H1 (cell line): ENCODE data around the gene DLAT. TPM values are rescaled to one million over a fixed set of nuclear protein-coding genes. Genes with fewer than 3 reads are reported as not detected.

Experiments
- CTCF ChIA-PET: fragments of 300-600 bp; sonication (Branson Sonifier 250); formaldehyde crosslinking; loops from one replicate; lab custom pipeline; 2021; ENCODE audit not compliant: partially characterized antibody; lab: Charles Lee
- POLR2A ChIA-PET: fragments of 300-600 bp; sonication (Branson Sonifier 250); formaldehyde crosslinking; loops from one replicate; lab custom pipeline; 2021; ENCODE audit warnings: inconsistent platforms; ENCODE audit not compliant: partially characterized antibody; lab: Charles Lee
- DNase-seq, 2 experiments: peaks; one replicate each; pipeline versions ENCODE4 v3.0.0 to v3.0.0-alpha.2; 2010 to 2022; ENCODE audit warnings: low spot score in 2 of 2, low read depth in 1 of 2, mixed read lengths in 1 of 2
- FAIRE-seq: peaks from 2 replicates; lab custom pipeline; 2011; peaks lifted over from hg19 to GRCh38; lab: Jason Lieb, UNC
- H2AFZ ChIP-seq: 2 replicates; pipeline ENCODE4 v1.8.1; 2012; ENCODE audit warnings: low read length, inconsistent platforms
- H2AK5ac ChIP-seq: 2 replicates; pipeline ENCODE4 v1.6.1; 2013; ENCODE audit warnings: low read depth, low read length
- H2BK120ac ChIP-seq: replicated peaks from 2 replicates; pipeline ENCODE3; 2013; ENCODE audit warnings: low read depth, low read length, inconsistent platforms
- H2BK12ac ChIP-seq: 2 replicates; pipeline ENCODE4 v1.6.1; 2013; ENCODE audit warnings: low read depth, low read length
- H2BK15ac ChIP-seq: 2 replicates; pipeline ENCODE4 v1.6.1; 2013; ENCODE audit warnings: low read length
- H2BK20ac ChIP-seq: 2 replicates; pipeline ENCODE4 v1.6.1; 2013; ENCODE audit warnings: low read length
- H2BK5ac ChIP-seq: 2 replicates; pipeline ENCODE4 v1.6.1; 2013; ENCODE audit warnings: low read depth, low read length
- H3K14ac ChIP-seq: 2 replicates; pipeline ENCODE4 v1.6.1; 2013; ENCODE audit warnings: inconsistent platforms; ENCODE audit not compliant: insufficient read length
- H3K18ac ChIP-seq: 2 replicates; pipeline ENCODE4 v1.6.1; 2013; ENCODE audit warnings: low read length; ENCODE audit errors: extremely low read depth
- H3K23ac ChIP-seq: 2 replicates; pipeline ENCODE4 v1.6.1; 2013; ENCODE audit warnings: inconsistent platforms; ENCODE audit not compliant: insufficient read length
- H3K23me2 ChIP-seq: 2 replicates; pipeline ENCODE4 v1.6.1; 2013; ENCODE audit warnings: low read depth, low read length
- H3K27ac ChIP-seq: 2 replicates; pipeline ENCODE4 v1.6.1; 2011; ENCODE audit warnings: low read depth, low read length, inconsistent platforms
- H3K27me3 ChIP-seq, 4 experiments: replicated peaks in 1 of 4; 1 replicate in 1 of 4; 2 replicates in 3 of 4; pipeline versions ENCODE4 v1.6.1 to v1.8.1; 2011 to 2013; ENCODE audit warnings: low read length in 3 of 4, mild to moderate bottlenecking in 3 of 4, inconsistent platforms in 2 of 4, mixed read lengths in 2 of 4, moderate library complexity in 1 of 4; ENCODE audit not compliant: control insufficient read depth in 3 of 4, insufficient read depth in 3 of 4; ENCODE audit errors: extremely low read depth in 1 of 4
- H3K36me3 ChIP-seq, 4 experiments: 2 replicates each; pipeline versions ENCODE4 v1.6.1 to v1.8.1; 2011 to 2013; ENCODE audit warnings: mild to moderate bottlenecking in 4 of 4, low read length in 3 of 4, moderate library complexity in 2 of 4, control low read depth in 1 of 4, inconsistent platforms in 1 of 4; ENCODE audit not compliant: insufficient read depth in 4 of 4, control insufficient read depth in 2 of 4
- H3K4ac ChIP-seq: replicated peaks from 2 replicates; pipeline ENCODE3; 2013; ENCODE audit warnings: low read length, low read depth, mixed read lengths, inconsistent platforms; ENCODE audit not compliant: insufficient read length
- H3K4me1 ChIP-seq, 4 experiments: replicated peaks in 1 of 4; 1 replicate in 1 of 4; 2 replicates in 3 of 4; pipeline versions ENCODE4 v1.6.1 to v1.8.1; 2011 to 2013; ENCODE audit warnings: low read length in 3 of 4, inconsistent platforms in 2 of 4, mixed read lengths in 1 of 4; ENCODE audit not compliant: insufficient read depth in 4 of 4, control insufficient read depth in 3 of 4
- H3K4me2 ChIP-seq, 2 experiments: 2 replicates each; pipeline versions ENCODE4 v1.6.1 to v1.8.1; 2011 to 2013; ENCODE audit warnings: low read depth in 2 of 2, low read length in 2 of 2, control low read depth in 1 of 2, inconsistent platforms in 1 of 2, mild to moderate bottlenecking in 1 of 2; ENCODE audit not compliant: insufficient read depth in 1 of 2
- H3K4me3 ChIP-seq, 4 experiments: fragments of 200-600, 300-600 bp in 1 of 4; sonication (generic), shearing (Covaris generic), sonication (Bioruptor Twin) in 1 of 4; 2 replicates each; pipeline versions ENCODE4 v1.5.1 to v1.8.1; 2011 to 2016; ENCODE audit warnings: low read length in 4 of 4, low read depth in 3 of 4, control low read depth in 2 of 4, inconsistent platforms in 2 of 4, mild to moderate bottlenecking in 2 of 4, mixed read lengths in 1 of 4, moderate library complexity in 1 of 4; ENCODE audit not compliant: insufficient read depth in 2 of 4; ENCODE audit errors: extremely low read depth in 1 of 4
- H3K56ac ChIP-seq: replicated peaks from 2 replicates; pipeline ENCODE3; 2013; ENCODE audit warnings: low read depth, mild to moderate bottlenecking, mixed read lengths, low read length, inconsistent platforms; ENCODE audit not compliant: insufficient read length
- H3K79me1 ChIP-seq: 2 replicates; pipeline ENCODE4 v1.6.1; 2013; ENCODE audit warnings: low read depth, low read length, control low read depth
- H3K79me2 ChIP-seq, 2 experiments: 2 replicates each; pipeline versions ENCODE4 v1.6.1 to v1.8.1; 2012 to 2013; ENCODE audit warnings: low read length in 2 of 2, mild to moderate bottlenecking in 2 of 2, inconsistent platforms in 1 of 2; ENCODE audit not compliant: insufficient read depth in 2 of 2, control insufficient read depth in 1 of 2
- H3K9ac ChIP-seq, 4 experiments: replicated peaks in 1 of 4; 1 replicate in 1 of 4; 2 replicates in 3 of 4; pipeline versions ENCODE4 v1.6.1 to v1.8.1; 2011 to 2013; ENCODE audit warnings: low read depth in 3 of 4, low read length in 3 of 4, control low read depth in 2 of 4, mild to moderate bottlenecking in 2 of 4, moderate library complexity in 2 of 4, inconsistent platforms in 1 of 4; ENCODE audit errors: extremely low read depth in 1 of 4
- H3K9me3 ChIP-seq, 2 experiments: 2 replicates each; pipeline versions ENCODE4 v1.6.1 to v1.8.1; 2012 to 2013; ENCODE audit warnings: mild to moderate bottlenecking in 2 of 2, moderate library complexity in 2 of 2, control low read depth in 1 of 2, inconsistent platforms in 1 of 2, low read depth in 1 of 2, low read length in 1 of 2, mixed read lengths in 1 of 2; ENCODE audit not compliant: insufficient read depth in 2 of 2
- H4K20me1 ChIP-seq, 2 experiments: replicated peaks in 1 of 2; 2 replicates each; pipeline versions ENCODE3 to v1.8.1; 2011 to 2013; ENCODE audit warnings: inconsistent platforms in 2 of 2, low read length in 2 of 2, mild to moderate bottlenecking in 1 of 2; ENCODE audit not compliant: insufficient read depth in 2 of 2, control insufficient read depth in 1 of 2
- H4K5ac ChIP-seq: 2 replicates; pipeline ENCODE4 v1.6.1; 2013; ENCODE audit warnings: low read length, low read depth, mixed read lengths, inconsistent platforms; ENCODE audit not compliant: insufficient read length
- H4K8ac ChIP-seq: 2 replicates; pipeline ENCODE4 v1.8.0; 2013; ENCODE audit warnings: mild to moderate bottlenecking, moderate library complexity, low read length, inconsistent platforms; ENCODE audit not compliant: insufficient read depth; ENCODE audit errors: extremely low read depth
- H4K91ac ChIP-seq: replicated peaks from 2 replicates; pipeline ENCODE3; 2013; ENCODE audit warnings: low read length, mixed read lengths, inconsistent platforms; ENCODE audit not compliant: insufficient read length
- BRCA1 ChIP-seq: IDR thresholded peaks from 2 replicates; pipeline ENCODE4 v1.6.1; 2012; ENCODE audit warnings: low read depth, low read length, improper control_type of control experiment
- POLR2A ChIP-seq, 2 experiments: IDR thresholded peaks; 1 replicate in 1 of 2; 2 replicates in 1 of 2; pipeline ENCODE4 v1.6.1; 2011; ENCODE audit warnings: low read depth in 2 of 2, low read length in 2 of 2, mild to moderate bottlenecking in 2 of 2; ENCODE audit errors: control extremely low read depth in 1 of 2
- POU5F1 ChIP-seq: IDR thresholded peaks from 2 replicates; pipeline ENCODE4 v1.6.1; 2011; ENCODE audit warnings: low read depth, mild to moderate bottlenecking, low read length, moderate library complexity
- RFX5 ChIP-seq: IDR thresholded peaks from 2 replicates; pipeline ENCODE4 v1.6.1; 2011; ENCODE audit warnings: low read depth, low read length, improper control_type of control experiment, borderline replicate concordance
- WGBS, 2 experiments: shearing (Covaris generic) in 1 of 2; methylation state at CpG; one replicate each; pipeline versions ENCODE4 v1.1.6 to v1.1.7; 2013 to 2015; ENCODE audit warnings: low lambda C conversion rate in 2 of 2, mixed read lengths in 2 of 2, inconsistent platforms in 1 of 2, low coverage in 1 of 2, missing lambda C conversion rate in 1 of 2; ENCODE audit not compliant: insufficient replicate concordance in 2 of 2, insufficient coverage in 1 of 2, insufficient read length in 1 of 2; ENCODE audit errors: extremely low coverage in 1 of 2, missing lambda C conversion rate in 1 of 2; 5-methylcytosine and 5-hydroxymethylcytosine counted together
- polyA plus RNA-seq, 7 experiments: library from polyadenylated mRNA; depleted of rRNA in 3 of 7; stranded (reverse) in 5 of 7; unstranded in 2 of 7; fragments of >200 nt in 5 of 7; fragments of 200-250 nt in 2 of 7; gene quantifications; 1 replicate in 5 of 7; 2 replicates in 1 of 7; 4 replicates in 1 of 7; pipeline versions ENCODE4 v1.2.1 to v1.2.3, GENCODE V29; 2011 to 2013; ENCODE audit warnings: missing spikeins in 2 of 7, mixed read lengths in 2 of 7
- total RNA-seq: library from RNA; stranded (reverse); fragmentation: NEBNext Ultra II Directional; extraction: Animal tissue kit (Norgen Biotek cat#: 25700); gene quantifications from 2 replicates; pipeline ENCODE4 v1.2.1, GENCODE V29; 2021

DLAT gene
- total and polyA plus RNA-seq, 2 of the 8 experiments (the other 6 are each of a cell fraction or from before 2014, with no cell fraction given), result 23.1 to 66.2 TPM

- Histone ChIP-seq H4K91ac (no peak overlapping the region), H2AFZ (no peak overlapping the region), H3K9ac (no peak overlapping the region), H3K79me1 (no peaks in the 10 kb centered on the region), H2BK20ac (no peak overlapping the region), H3K27ac (no peak overlapping the region), H3K79me2 (no peaks in the 10 kb centered on the region), H3K4ac (no peak overlapping the region), H3K4me3 (no peak overlapping the region), H2BK12ac (no peak overlapping the region), H4K5ac (no peak overlapping the region), H4K8ac (no peak overlapping the region), H2BK15ac (no peak overlapping the region), H3K36me3 (peaks cover 0 to 13% (median 5%) of the 10 kb centered on the region in 4 experiments; a peak in 3 of 8 replicates), H3K14ac (no peak overlapping the region), H3K56ac (no peak overlapping the region), H3K4me2 (no peak overlapping the region), H2BK5ac (no peak overlapping the region), H3K27me3 (no peaks in the 10 kb centered on the region), H3K4me1 (no peaks in the 10 kb centered on the region), H3K23ac (no peak overlapping the region), H3K23me2 (no peaks in the 10 kb centered on the region), H3K18ac (no peak overlapping the region), H2BK120ac (no peak overlapping the region), H2AK5ac (no peak overlapping the region), H4K20me1 (no peaks in the 10 kb centered on the region), H3K9me3 (peaks cover 14 to 22% of the 10 kb centered on the region in 2 experiments; a peak in 3 of 4 replicates)
- DNase-seq (no peak), FAIRE-seq (no peak)
- 81% methylated on average over 11 of the region's 11 CpGs; no CpG with 5 or more reads in 1 of the 2 experiments for WGBS, 2 experiments
- ChIA-PET CTCF (interaction anchor here (0.6 to 2.3 kb wide), 6 partner anchors 10 to 151 kb away, joined by 3 to 8 read pairs (median 3); partner anchors contain the start of gene DLAT), POLR2A (no interaction called here)
- no peak for TF ChIP-seq RFX5
- no peak for TF ChIP-seq POU5F1
- TF ChIP-seq POLR2A (IDR thresholded peaks at IDR 0.05; ENCODE audit: control extremely low read depth in 1 of 2, low read depth in 2 of 2, low read length in 2 of 2), result no peak
- TF ChIP-seq BRCA1, result no peak
Measured at GRCh38 chr11:112005422-112006094, 19.6 kb upstream of the DLAT start.
